ENCODE data around the gene GLRX2.

The GLRX2 gene

DNA sequence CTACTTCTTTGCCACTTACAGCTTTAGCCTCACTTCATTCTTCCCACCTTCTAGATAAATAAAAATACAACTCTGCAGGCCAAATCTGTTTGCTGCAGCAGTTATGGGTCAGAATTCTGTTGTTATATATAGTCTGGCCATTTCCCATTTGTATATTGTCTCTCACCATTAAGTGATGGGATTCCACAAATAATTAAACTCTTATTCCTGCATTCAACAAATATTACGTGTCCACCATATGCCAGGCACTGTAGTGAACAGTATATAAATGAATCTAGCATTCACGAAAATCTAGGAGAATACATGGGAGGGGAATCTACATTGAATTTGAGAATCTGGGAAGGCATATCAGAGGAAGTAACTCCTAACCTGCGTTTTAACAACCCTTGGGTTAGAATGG is 5.7 kb upstream of the GLRX2 start:
- no peak for DNase-seq

DNA sequence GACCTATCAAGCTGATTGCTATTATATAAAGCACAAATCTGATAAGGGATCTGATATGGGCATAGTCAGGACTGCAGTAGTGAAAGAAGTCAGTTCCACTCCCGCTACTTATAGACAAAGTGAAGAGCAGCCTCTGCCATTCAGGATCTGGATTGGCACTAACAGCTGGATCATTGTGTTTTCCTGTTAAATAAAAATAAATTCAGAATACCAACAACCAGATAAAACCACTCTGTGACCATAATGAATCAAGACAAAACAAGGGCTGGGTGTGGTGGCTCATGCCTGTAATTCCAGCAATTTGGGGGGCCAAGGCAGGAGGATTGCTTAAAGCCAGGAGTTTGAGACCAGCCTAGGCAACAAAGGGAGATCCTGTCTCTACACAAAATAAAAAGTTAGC is 5.0 kb upstream of the GLRX2 start:
- DNase-seq: no peak

DNA sequence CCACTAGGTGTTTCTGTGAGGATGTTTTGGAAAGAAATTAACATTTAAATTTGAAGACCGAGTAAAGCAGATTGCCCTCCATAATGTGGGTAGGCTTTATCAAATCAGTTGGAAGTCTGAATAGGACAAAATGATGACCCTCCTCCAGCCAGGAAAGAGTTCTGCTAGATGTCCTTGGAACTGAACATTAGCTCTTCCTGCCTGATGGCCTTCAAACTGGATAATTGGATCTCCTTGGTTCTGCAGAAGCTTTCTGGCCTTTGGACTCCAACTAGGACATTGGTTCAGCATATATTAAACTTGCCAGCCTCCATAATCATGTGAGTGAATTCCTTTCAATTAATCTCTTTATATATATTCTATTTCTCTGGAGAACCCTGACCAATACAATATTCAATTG is 4.4 kb upstream of the GLRX2 start:
- DNase-seq: no peak

DNA sequence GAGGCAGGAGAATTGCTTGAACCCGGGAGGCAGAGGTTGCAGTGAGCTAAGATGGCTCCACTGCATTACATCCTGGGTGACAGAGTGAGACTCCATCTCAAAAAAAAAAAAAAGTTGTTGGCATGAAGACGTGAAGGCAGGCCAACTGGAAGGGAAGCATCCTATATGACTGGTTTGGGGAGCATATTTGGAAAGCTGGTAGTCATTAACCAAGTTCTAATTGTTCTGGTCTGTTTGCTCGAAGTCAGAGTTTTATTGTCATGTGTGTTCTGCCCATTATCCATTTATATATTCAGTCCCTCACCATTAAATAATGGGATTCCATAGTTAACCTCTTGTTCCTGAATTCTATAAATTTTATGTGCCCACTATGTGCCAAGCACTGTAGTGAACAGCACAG is 3.3 kb upstream of the GLRX2 start:
- DNase-seq: no peak

DNA sequence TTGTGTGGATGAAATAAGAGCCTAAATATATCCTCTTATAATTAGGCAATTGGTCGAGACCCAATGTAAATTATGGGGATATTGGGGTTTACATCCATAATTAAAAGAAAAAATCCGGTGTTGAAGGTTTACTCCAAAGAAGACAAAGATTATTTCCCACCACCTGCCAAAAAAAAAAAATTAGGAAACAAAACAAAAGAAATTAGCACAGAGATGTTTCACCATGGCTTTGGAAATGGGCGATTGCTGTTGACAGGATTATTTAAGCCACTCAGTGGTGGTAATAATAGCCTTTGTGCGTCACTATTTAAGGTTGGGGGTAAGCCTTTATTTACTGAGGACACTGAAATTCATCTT is 585 bp upstream of the GLRX2 start:
- no peak for DNase-seq

DNA sequence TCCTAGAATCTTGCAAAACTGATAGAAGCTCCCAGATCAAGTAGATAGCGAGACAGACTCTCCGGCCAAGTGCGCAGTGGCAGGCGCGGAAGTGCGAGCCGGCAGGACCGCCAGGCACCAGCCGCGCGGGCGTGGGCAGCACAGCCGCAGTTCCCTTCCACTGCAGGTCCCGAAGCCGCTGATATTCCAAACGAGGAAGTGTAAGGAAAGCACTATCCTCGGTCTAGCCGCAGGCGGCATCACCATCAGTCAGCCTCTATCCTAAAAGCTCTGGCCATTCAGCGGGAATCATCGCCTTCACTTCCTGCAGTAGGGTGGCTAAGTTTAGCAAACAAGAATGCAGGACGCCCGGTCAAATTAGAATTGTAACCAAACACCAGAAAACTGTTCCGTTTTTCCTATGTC is 710 bp downstream of the GLRX2 start:
- peak; percentile 22 for DNase-seq

DNA sequence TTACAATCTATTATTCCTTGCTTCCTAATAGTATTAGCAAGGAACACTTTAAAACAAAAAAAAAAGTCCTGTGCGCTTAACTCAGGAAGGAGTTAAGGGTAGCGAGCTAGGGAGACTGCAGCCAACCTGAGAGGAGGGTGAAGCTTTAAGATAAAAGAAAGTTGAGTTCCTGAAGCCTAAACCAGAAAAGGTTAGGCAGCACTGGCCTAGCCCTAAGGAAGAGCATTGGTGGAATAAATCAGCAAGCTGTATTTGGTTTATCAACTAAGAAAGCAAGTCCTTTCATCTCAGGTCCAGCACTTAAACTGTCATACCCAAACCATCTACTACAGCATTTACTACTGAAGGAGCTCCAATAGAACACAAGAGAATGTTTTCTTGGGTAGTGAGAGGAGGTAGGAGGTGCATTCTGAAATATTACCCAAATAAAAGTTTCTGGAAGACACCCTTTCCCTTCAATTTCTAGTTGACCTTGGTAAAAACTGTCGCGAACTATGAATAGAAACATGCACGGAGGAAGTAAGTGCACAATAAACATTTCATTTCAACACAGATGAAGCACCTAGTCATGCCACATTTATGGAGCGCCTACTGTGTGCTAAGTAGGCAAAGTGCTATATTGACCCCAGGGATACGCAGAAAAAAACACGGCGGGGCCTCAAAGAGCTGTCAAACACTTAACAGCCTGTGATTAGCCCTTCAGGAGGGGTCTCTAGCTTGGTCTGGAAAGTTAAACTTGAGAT is 1.3 kb downstream of the GLRX2 start:
- no peak for DNase-seq

DNA sequence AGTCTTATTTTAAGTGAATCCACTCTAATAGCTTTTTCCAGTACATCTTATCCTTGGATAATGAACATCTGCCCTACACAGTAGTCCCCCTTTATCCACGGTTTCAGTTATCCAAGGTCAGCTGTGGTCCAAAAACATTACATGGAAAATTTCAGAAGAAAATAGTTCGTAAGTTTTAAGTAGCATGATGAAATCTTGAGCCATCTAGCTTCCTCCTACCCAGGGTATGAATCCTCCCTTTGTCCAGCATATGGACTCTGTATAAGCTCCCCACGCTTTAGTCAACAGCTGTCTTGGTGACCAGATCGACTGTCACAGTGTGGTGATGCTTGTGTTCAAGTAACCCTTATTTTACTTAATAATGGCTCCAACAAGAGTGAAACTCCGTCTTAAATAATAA is 2.6 kb downstream of the GLRX2 start:
- DNase-seq: no peak

DNA sequence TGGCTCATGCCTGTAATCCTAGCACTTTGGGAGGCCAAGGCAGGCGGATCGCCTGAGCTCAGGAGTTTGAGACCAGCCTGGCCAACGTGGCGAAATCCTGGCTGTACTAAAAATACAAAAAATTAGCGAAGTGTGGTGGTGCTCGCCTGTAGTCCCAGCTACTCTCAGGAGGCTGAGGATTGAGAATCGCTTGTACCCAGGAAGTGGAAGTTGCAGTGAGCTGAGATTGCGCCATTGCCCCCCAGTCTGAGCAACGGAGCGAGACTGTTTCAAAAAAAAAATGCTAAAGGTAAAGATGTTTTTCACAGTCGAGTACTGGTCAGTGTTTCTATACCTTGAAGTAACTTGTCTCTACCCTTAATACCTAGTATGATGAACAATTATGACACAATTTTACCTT is 11.1 kb downstream of the GLRX2 start:
- no peak for DNase-seq

DNA sequence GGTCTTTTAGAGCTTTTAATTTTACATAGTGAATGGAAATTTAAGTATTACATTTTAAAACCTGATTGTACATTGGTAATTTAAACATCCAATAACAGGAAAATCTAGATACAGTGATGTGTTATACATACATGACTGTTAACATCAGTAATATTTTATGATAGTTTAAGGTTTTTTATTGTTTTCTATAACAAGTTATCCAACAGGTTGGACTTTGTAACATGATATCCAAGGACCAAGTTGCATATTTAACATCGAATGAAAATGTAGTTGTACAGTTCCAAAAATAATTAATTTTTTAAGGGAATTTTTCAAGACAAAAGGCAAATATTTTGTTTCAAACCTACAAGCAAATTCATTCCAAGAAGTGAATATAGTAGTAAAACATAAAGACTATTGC is 14.3 kb downstream of the GLRX2 start:
- DNase-seq: no peak

DNA sequence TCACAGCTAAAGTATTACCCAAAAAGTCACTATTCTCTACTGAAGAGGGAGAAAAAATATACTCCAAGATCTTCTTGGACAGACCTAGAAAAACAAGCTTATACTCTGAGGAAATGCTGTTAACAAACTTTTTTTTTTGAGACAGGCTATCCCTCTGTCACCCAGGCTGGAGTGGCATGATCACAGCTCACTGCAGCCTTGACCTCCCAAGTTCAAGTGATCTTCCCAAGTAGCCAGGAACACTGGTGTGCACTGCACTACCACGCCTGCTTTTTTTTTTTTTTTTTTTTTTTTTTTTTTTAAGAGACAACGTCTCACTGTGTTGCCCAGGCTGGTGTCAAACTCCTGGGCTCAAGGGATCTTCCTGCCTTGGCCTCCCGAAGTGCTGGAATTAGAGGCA is 17.3 kb downstream of the GLRX2 start:
- DNase-seq: no peak

DNA sequence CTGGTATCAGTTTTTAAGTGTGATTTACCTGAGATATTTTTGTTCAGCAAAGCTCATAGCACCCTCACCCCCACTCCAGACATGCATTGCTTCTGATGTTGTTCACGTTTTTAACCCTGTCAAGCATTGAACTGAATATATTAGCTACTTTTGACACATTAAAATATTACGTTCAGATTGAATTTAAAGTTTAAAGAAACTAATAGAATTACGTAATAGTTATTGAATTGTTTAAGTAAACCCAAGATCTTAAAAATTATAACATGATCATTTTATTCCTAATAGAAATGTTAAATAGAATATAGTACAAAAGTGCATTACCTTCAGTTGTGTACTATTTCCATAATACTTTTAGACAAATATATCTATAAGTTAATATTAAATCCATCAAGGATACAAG is 18.9 kb downstream of the GLRX2 start:
- no peak for DNase-seq

DNA sequence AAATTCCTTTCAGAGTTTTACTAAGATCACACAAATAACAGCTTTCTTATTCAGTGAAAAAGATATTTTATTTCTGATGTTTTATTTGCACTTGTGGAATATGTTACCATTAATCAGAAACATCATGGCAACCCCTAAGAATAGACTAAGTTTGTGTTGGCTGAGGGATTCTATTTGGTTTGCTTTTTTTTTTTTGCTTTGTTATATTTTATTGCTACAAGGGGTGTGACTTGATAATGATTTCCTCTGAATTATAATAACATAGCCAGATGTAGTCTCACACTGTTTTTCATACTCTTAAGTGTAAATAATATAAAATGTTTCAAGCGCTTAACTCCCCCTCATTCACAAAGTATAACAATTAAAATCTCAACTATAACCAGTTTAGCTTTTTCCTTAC is 20.0 kb downstream of the GLRX2 start:
- DNase-seq: no peak

DNA sequence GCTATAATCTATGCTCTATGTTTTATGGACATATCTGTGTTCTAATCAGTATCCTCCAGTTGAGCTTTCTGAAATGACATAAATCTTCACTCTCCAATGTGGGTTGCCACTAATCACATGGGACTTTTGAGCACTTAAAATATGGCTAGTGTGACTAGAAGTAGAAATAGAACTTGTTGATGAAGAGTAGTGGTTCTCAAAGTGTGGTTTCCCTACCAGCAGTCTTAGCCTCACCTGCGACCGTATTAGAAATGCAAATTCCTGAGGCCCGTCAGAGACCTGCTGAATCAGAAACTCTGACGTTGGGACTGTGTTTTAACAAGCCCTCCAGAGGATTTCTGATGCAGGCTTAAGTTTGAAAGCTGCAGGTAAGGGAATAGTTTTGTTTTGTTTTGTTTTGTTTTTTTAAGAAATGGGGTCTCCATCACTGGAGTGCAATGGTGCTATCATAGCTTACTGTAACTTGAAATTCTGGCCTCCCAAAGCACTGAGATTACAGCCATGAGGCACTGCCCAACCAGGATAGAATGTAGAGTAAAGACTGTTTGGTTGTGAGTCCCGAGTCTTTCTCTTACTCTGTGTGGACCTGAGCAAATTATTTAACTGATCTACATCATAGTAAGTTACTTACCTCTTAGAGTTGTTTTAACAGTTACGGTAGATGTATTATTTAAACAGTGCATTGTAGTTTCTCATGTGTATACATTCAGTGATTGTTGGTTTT is 21.7 kb downstream of the GLRX2 start:
- DNase-seq: no peak

DNA sequence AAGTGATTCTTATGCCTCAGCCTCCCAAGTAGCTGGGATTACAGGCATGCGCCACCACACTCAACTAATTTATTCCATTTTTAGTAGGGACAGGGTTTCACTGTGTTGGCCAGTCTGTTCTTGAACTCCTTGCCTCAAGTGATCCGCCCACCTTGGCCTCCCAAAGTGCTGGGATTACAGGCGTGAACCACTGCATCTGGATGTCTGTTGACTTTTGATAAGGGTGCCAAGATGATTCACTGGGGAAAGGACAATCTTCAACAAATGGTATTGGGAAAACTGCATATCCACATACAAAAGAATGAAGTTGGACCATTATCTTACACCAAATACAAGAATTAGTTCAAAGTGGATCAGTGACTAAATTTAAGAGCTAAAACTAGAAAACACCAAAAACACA is 26.0 kb downstream of the GLRX2 start:
- no peak for DNase-seq

DNA sequence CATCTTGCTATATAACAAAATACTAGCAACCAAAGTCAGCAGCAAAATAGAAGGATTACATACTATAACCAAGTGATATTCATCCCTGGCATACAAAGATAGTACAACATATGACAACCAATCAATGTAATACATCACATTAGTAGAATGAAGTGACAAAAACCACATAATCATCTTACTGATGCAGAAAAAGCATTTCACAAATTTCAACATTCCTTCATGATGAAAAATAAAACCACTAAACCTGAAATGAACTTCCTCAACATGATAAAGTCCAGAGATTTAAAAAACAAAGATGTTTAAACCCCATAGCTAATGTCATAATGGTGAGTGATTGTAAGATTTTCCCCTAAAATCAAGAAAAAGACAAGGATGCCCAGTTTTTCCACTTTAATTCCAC is 27.2 kb downstream of the GLRX2 start:
- DNase-seq: no peak

DNA sequence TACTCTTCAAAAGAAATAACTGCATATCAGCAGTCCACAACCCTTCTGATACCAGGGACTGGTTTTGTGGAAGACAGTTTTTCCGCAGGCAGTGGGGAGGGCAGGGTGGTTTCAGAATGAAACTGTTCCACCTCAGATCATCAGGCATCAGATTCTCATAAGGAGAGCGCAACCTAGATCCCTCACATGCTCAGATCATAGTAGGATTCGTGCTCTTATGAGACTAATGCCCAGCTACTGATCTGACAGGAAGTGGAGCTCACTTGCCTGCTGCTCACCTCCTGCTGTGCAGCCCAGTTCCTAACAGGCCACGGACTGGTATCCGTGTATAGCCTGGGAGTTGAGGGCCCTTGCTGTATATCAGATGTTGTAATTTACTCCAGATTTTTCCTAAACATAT is 34.3 kb downstream of the GLRX2 start:
- no peak for DNase-seq

DNA sequence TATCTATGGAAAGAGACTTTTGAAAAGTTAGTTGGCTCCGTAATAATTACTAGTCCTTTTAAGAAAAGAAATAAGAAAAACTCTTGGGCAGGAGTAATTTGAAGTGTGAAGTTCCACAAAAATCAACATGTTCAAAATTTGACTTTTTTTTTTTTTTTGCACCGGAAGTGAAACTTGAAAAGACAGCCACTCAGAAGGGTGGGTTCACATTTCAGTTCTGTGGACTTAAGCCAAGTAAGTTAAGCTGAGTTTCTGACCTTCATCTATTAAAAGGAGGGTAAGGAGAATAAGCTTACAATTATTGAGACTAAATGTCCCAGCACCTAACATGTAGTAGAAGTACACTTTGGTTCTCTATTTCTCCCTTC is 34.8 kb downstream of the GLRX2 start:
- no peak for DNase-seq

DNA sequence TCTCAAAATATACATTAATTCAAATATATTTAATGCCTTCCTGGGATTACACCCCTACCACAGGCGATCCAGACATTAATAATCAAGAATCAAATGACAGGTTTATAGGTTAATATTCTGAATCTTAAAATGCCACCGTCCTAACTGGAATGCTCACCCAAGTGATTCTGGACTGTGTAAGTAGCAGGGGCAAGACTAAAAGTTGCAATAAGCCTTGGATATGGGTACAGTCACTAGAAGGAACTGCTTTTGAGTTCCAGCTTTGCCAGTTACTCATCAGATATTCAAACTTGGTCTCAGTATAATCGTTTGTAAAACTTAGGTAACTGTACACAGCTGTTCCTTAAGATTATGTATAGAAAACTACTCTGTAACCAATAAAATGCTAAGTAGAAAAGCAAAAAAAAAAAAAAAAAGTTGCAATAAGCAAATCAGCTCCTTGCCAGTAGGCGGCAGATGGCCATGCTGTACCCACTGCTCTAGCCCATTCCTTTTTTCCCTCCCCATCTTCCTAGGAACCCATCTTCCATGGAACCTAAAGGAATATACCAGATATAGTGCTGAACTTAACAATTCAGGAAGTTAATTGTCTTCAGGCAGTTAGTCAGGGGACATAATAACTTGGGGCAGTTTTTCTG is 35.3 kb downstream of the GLRX2 start:
- peak; percentile 4 for DNase-seq

DNA sequence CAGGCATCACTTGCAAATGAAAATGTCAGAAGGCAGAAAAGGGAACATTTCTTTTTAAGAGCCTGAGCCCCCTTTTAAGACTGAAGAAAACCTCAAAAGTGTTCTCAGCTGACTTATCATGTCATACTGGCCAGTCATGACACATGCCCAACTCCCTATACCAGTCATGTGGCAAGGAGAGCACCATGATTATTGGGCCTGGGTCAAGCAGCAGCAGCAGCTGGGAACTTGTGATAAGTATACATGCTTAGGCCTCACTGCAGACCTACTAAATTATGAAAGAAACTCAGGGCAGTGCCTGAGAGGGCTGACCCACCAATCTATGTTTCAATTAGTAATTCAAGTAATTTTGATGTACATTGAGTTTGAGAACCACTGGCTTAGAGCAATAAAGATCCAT is 37.2 kb downstream of the GLRX2 start:
- no peak for DNase-seq

DNA sequence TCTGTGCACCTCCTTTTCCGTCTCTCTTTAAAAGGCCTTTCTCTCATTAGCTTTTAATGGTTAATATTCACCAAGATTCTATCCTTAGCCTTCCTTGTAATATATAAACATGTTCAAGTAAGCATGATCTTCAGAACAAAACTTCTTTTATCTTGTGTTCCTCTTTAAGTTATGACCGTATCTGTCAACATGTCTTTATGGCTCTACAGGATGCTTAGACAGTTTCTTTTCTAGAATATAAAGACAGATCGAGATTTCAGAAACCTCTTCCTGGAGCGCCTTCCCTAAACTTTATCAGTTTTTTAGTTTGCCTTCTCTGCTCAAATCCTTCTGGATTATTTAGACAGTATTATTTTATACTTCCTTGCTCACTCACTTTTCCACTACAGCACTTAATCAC is 38.6 kb downstream of the GLRX2 start:
- DNase-seq: no peak

DNA sequence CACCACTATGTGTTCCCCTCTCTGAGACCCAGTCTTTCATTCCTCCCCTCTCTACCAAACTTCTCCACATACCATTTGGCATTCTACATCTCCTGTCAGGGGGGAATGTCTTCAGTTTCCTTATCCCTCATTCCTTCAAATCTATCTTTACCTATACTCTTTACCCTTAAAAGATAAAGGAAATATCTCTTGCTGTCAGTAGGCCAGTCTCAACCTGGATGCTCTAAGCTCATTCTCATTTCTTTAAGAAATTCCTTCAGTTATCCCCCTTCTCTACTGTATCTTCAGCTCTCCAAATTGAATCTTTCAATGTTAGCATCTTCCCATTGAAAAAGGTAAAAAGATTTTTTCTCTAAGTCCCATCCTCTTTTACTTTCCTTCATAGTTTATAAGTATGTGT is 39.3 kb downstream of the GLRX2 start:
- DNase-seq: no peak

DNA sequence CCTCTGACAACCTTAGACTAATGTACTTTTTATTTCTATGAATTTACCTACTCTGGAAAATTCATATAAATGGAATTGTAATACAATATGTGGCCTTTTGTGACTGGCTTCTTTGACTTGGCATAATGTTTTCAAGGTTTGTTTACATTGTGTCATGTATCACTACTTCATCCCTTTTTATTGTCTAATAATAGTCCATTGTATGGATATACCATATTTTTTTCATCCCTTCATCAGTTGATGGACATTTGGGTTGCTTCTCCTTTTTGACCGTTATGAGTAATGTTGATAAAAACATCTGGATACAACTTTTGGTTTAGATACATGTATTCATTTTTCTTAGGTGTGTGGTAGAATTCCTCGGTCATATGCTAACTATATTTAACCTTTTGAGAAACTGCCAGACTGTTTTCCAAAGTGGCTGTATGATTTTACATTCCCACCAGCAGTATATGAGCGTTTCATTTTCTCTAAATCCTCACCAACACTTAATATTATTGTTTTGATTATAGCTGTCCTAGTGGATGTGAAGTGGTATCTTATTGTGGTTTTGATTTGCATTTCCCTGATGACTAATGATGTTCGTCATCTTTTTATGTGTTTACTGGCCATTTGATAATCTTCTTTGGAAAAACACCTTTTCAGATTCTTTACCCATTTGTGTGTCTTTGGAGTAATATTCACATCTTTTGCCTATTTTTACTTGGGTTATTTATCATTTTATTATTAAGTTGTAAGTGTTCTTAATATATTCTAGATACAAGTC is 42.3 kb downstream of the GLRX2 start:
- no peak for DNase-seq

DNA sequence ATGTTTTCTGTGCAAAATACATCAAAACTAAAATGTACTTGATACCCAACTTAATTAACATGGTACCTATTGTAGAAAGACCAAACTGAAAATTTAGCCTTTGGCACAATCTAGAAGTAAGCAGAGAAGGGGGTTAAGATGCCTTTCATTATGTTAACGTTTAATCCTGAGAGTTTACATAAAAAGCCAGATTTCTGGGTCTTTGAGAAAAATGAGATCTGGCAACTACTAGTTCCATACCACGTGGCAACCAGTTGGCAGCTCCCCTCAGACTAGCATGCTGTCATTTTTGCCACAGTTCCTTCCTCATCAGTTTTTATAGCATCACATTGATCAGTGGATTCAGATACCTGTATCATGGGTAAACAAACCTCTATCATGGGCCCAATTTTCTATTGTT is 44.3 kb downstream of the GLRX2 start:
- DNase-seq: no peak
